NCI-H748 (cell line): Measurements from ENCODE around the gene CIZ1.
"Not testable (repeated sequence)": the region's sequence is repeated elsewhere in the genome, so short reads cannot be mapped to it uniquely, and the experiment has no call there.

ENCODE experiments used
- DNase-seq: peaks from one replicate; lab custom pipeline; 2025; ENCODE audit not compliant: unreplicated experiment; lab: John Stamatoyannopoulos, UW

The CIZ1 gene

DNA sequence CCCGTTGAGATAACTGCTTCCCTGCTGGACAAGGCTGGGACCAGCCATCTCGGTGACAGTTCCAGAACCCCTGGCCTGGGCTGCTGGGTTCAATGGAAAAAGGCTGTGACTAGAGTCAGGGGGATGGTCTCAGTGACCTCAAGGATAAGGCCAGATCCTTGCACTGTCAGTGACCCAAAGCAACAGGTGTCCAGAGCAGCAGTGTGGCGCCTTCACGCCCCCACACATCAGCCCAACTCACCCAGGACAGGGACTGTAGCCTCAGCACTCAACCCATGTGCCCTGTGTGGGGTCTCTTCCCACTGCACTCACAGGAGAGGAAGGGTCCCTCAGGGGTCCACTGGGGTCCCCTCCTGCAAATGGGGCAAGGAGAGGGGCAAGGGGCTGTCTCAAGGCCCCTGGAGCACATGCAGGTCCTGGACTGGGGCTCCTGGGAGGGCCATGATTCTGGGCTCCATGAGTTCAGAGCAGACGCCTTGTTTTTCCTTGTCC lies 42.8 kb downstream of the CIZ1 start:
- DNase-seq, result no peak

DNA sequence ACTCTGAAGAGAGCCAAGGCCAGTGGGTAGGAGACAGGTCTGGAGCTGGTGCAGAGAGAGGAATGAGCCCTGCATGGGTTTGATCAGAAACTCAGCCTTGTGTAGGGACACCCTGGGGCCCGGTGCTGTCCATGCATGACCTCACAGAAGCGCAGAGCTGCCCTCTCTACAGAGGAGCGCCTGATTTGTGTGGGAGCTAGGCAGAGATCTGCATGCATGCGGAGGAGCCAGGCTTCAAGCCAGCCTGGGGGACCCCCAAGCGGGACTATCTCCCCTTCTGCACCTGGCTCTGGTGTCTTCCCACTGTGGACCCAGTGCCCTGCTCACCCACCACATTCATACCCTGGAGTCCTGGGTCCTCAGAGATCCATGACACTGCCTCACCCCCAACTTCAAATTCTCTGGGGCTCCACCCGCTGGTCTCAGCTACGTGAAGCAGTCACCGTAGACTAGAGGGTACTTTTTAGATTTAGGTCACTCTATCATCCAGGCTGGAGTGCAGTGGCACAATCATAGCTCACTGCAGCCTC lies 44.7 kb downstream of the CIZ1 start:
- DNase-seq, result no peak

DNA sequence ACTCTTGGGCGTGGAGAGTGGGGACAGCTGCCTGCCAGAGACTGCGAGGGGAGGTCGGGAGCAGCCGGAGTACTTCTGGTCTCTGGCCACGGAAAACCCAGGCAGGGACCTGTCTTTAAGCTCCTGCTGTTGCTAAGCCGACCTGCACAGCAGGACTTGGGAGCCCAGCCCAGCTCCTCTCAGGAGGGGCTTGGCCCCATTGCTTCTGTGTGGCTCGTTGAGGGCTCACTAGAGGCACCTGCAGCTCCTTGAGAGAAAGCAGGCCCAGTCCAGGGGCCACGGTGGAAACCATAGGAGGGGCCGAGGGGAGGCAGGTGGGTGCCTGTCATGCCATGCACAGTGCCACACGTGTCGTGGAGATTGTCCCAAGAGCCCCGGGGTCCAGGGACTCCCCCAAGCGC lies 45.4 kb downstream of the CIZ1 start:
- DNase-seq, result no peak

DNA sequence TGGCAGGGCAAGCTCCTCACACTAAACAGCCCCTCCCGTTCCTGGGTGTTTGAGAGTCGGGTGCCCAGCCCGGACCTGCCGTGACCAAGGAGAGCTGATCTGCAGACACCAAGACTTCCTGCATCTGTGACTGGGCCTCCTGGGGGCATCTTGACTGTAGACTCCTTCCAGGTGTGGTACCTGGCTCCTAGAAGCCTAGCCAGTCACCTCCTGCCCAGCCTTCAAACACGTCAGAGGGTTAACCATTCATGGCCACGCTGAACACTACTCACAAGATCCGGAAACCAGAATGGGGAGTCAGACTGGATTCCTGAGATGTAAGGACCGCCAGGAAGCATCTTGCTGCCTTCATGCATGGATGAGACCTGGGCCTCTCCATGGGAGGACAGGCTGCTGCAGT lies 45.8 kb downstream of the CIZ1 start:
- DNase-seq, result no peak

DNA sequence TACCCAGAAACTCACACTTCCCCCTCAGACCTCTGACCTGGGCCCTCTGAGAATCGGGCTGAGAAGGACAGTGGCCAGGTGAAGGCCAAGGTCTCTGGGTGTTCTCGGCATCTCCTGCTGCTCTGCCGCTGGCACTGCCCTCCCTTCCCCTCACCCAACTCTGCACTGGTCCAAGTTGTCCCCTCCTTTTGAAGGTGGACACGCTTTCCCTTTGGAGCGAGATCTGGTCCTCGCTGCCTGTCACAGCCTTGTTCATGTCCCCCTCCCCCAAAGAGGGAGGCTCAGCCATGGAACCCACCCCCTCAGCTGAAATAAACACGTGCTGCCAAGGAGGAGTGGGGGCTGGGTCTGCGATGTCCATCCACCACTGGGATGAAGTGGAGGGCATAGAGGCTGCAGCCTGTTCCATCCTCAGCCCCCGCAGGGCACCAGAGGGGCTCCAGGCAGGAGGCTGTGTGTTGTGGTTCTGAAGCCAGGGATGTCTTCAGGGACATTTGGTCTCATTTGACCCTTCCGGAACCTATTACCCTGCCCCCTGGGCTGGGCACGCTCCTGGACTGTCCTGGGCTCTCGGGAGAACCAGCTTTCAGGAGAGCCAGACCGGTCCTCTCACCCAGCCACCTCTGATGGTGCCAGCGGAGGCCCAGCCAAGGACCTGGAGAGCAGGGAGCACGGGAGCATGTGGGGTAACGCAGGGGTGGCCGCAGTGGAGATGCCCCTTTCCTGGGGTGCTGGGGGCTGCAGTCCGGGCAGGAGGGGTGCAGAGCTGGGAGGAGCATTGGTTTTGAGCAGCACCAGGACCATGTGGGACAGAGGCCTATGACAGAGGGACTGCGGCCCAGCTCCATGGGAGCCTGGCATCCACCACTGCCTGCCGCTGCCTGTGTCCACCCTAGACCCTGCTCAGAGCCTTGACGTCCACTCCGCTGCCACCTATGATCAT lies 46.9 kb downstream of the CIZ1 start:
- DNase-seq, result no peak

DNA sequence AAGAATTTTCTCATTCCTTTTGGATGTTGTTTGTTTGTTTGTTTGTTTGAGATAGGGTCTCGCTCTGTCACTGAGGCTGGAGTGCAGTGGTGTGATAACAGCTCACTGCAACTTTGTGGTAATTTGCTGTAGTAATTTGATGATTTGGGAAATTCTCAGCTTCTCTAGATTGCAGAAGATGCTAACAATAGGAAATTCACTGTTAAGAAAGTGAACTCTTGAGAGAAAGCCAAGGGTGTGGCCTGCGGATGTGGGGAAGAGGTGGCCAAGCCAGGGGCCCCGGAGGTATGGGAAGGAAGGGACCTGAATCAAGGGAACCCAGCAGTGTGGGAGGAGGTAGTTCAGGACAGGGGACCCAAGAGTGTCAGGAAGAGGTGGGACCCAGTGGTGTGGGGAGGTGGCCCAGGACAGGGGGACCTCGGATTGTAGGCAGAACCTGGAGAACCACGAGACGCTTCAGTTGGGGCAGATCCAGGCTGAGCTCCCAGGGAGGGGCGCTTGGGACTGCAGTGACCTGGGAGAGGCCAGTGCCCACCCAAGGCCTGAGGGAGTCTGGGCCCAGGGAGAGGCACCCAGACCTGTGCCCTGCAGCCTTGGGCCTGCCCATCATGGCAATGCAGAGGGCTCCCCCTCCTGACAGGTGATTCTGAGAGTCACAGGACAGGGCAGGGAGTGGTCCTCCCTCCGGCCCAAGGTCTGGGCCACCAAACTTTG lies 47.7 kb downstream of the CIZ1 start:
- DNase-seq, result no peak

DNA sequence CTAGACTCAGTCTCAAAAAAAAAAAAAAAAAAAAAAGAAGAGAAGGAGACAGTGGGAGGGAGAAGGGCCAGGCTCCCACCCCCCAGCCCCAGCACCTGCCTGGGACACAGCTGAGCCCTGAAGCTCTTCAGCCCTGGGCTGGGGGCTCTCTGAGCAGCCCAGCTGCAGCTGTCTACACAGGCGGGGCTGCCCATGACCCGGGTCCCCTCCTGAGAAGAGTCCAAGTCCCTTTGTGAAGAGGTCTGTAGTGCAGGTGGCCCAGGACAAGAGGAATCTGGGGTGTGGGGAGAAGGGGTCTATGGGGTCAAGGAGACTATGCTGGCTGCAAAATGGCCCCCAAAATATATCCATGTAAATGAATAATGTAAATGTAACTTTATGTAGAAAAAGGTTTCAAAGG lies 48.8 kb downstream of the CIZ1 start:
- no peak for DNase-seq

DNA sequence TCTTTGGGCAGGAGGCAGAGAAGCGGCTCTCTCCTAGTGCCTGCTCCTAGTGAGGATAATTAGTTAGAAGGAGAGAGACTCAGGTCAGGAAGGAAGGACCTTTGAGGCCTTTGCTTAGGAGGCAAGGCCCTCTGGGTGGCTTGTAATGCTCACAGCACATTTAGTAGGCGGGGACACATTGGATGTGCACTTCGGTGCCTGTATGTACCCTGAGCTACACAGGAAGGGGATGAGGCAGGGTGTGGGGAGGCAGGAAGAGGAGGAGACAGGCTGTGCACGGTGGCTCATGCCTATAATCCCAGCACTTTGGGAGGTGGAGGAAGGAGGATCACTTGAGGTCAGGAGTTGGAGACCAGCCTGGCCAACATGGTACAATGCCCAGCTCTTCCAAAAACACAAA lies 49.3 kb downstream of the CIZ1 start:
- DNase-seq, result no peak

DNA sequence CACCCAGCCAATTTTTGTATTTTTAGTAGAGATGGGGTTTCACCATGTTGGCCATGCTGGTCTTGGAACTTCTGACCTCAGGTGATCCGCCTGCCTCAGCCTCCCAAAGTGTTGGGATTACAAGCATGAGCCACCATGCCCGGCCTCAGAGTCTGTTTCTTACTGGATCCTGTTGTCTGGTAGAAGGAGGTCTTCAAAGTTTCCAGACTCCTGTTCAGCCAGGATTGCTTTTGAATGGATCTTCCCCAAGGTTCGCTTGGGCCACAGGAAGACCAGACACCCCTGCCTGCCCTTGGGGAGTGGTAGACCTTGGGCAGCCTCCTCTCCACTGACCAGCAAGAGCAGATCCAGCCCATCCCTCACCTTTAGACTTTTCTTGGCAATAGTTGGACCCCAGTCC lies 49.8 kb downstream of the CIZ1 start:
- DNase-seq, result no peak

DNA sequence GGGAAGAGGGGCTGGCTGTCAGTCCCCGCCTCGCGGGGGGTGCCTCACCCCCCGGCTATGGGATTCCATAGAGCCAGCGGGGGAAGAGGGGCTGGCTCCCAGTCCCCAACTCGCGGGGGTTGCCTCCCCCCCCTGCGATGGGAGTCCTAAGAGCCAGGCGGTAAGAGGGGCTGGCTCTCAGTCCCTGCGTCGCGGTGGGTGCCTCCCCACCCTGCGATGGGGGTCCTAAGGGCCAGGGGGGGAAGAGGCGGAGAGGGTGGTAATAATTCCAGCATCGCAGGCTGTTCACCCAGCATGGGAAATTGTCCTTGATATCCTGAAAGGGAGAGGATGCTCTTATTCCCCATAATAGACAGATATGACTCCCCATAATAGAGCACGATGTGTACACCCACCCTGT lies 51.8 kb downstream of the CIZ1 start:
- DNase-seq, result no peak

DNA sequence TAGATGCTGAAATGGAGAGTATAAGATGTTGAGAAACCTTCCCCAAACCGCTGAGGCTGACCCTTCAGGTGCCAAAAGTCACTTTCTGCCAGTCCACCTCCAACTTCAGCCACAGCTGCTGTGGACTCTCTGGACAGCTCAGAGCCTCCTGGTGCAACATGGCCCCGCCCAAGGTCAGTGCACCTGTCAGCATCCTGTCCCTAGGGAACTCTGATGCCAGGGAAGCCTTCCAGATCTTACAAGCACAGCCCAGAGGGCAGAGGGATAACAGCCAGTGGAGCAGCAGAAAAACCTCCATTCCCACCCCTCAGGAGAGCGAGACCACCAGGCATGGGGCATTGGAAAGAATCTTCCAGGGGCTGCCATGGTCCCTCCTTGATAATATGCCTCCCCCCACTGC lies 53.4 kb downstream of the CIZ1 start:
- DNase-seq, result no peak

DNA sequence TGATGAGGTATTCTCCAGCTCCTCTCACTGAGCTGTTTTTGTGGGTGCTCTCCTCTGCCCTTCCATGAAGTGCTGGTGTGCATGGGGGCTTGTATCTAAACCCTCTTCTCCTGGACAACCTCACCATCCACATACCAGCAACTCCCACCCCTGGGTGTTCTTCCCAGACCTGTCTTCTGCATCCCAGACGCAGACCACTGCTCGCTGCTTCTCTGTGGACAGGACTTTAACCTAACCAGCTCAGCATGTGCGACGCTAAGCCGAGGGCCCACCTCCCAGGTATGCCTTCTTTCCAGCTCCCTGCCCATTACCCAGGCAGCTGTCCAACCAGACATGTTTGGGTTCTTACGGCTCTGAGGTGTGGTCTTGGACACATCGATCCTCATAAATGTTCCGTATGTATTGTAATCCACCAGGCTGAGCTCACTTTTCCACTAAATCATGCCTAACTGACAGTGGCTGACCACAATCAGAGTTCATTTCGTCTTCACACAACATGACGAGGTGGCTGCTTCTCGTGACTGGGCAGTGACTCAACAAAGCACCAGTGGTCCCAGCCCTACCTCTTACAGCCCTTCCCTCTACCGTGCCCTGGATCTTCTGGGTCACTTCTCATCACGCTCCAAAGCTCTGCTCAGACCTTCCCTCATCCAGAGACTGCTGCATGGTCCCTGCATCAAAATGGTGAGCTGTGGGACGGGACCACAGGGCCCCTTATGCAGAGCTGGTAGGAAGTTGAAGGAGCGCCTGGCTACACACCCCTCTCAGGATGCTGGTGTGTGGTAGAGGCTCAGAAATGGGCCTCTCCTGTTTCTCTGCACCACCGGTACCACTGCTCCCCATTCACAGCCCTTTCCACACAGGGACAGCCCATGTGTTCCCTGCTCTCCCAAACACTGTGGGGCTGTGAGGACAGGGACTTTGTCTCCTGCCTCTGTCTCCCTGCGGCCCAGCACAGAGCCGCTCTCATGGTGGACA lies 54.3 kb downstream of the CIZ1 start:
- DNase-seq, result no peak

DNA sequence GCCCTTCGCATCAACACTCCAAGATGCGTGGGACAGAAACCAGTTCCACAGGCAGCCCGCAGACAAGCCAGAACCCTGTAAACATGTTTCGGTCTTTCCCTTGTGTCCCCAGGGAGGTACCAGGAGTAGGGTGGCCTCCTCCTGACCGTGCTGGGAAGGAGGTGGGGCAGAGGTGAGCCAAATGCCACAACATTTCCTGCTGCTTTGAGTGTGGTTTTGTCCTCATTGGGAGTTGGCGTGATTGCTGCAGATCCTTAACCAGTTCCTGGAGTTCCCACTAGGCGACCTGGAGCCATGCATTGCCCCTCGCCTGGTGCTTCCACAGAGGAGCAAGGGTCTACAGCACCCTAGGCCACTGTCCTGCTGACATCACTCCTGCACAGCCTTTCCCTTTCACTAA lies 55.8 kb downstream of the CIZ1 start:
- DNase-seq, result not testable (repeated sequence)

DNA sequence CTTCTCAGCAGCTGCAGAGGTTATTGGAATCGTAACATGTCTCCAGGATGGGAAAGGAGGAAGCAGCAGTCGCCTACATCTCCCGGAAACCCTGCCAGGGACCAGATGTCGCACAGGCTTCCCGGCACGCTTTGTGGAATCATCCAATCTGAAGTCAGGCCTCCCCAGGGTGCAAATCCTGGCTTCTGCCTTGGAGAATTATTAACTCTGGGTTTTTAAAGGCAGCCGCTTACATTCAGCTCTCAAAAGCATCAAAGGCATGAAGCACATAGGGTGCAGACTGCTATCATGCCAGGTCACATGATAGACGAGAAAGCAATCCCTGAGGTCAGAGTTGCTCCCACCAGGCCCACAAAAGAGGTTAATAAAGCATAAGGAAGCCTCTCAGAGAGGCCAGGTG lies 59.2 kb downstream of the CIZ1 start:
- DNase-seq, result not testable (repeated sequence)

DNA sequence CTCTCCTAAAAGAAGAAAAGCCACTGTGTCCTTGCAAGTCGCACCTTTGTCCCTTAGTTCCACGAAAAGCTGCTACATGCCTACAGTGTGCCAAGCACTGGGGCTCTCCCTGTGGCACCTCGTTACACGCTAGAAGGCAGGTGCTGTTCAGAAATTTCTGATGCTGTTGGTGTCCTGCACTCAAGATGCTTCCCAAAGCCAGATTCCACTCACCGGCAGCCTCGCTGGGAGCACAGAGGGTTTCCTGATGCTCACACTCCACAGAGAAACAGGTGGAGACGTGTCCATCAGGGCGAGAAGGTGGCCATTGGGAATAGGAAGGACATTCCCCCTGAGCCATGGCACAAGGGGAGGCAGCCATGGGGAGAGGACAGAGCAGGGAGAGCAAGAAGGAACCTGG lies 60.0 kb downstream of the CIZ1 start:
- not testable (repeated sequence) for DNase-seq

DNA sequence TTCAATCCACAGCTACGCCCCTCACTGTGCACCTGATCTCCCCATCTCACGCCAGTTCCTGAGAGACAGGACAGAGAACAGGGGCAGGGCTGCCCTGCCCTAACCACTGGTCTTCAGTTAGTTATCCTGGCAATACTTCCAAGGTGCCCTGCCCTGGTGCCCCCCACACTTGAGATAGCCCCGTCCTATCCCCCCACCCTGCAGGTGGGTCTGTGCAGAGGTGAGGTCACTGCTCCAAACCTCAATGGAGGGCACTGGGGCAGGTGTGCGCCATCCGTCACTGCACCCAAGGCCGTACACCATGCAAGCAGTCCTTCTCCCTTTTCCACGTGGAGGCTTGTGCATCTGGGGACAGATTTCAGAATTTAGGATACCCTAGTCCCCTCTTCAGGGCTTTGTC lies 60.7 kb downstream of the CIZ1 start:
- DNase-seq, result not testable (repeated sequence)

DNA sequence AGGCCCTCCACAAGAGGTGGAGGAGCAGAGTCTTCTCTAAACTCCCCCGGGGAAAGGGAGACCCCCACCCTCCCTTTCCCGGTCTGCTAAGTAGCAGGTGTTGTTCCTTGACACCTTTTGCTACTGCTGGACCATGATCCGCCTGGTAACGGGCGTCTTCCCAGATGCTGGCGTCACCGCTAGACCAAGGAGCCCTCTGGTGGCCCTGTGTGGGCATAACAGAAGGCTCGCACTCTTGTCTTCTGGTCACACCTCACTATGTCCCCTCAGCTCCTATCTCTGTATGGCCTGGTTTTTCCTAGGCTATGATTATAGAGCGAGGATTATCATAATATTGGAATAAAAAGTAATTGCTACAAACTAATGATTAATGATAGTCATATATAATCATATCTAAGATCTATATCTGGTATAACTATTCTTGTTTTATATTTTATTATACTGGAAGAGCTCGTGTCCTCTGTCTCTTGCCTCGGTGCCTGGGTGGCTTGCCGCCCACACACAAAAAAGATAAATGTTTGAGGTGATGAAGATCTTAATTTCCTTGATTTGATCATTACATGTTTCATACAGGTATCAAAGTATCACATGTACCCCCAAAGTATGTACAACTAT lies 61.3 kb downstream of the CIZ1 start:
- DNase-seq, result not testable (repeated sequence)

DNA sequence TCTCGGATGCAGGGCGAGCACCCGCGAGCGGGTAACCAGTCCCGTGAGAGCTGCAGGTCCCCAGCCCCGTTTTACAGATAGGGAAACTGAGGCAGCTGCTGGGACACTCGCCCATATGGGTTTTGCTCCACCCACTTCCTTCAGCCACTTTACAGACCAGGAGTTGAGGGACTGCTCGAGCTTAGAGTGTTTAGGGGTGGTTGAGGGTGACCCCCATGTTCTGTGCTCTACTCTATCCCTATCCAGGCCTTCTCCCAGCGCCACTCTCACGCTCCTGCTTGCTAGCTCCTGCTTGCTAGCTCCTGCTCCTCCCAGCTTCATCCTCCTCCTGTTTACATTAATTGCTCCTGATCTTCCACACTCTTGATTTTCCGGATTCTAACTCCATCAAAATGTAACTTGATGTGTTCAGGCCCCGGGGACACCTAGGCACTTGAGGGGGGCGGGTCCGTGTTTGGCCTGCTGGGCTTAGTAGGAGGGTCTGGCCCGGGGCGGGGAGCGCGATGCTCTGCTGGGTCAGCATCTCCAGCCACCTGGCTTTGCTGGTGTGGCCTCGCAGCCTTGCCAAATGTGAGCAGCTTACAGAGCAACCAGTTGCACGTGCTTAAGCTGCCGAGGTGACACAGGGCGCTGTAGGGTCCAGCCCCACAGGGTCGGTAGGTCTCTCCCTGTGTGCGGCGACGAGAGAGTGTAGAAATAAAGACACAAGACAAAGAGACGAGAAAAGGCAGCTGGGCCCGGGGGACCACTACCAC lies 62.4 kb downstream of the CIZ1 start:
- peak; percentile 31 for DNase-seq

DNA sequence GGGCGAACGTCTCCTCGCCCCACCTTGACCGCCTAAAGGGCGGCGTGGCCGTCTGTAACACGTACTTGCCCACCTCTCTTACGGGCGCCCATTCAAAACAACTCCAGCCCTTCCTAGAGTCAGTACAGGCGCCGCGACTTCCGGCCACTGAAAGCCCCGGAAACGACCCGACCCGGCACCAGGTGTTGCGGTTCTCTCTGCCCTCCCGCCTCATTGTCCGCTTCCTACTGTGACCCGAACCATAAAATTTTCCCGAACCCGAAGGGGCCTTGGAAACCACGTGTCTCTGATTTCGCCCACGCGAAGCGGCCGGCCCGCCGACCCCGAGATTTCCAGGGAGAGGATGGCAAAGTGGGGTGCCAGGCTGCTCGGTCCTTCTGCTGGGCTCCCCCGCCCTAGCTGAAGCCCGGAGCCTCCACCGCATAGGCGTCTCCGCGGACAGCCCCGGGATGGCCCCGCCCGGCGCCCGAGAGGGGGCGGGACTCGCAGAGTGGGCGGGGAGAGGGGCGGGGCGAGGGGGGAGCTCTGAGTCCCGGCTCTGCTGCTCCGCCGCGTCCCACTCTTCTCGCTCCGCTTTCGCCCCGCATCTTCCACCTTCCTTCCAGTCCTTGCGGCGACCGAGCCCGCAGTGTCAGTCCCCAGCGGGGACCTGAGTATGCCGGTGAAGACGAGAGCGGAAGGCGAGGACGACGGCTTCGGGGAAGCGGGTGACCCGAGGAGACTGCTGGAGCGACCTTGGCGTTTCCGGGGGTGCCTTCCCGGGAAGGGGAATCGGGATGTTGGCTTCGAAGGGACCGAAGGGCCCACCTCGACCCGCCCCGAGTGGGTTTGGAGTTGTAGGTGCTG lies 63.2 kb downstream of the CIZ1 start:
- peak; percentile 95 for DNase-seq
